OCI-LY7 (cell line): ENCODE results near the gene MICB. TPM values are rescaled to one million over a fixed set of nuclear protein-coding genes. Genes with fewer than 3 reads are reported as not detected.
"Not testable (repeated sequence)": the region's sequence is repeated elsewhere in the genome, so short reads cannot be mapped to it uniquely, and the experiment has no call there.

Experiments used
- BruUV-seq: library from RNA; stranded (reverse); fragments of 400-500 nt; replicated peaks from 2 replicates; lab custom pipeline; 2021; lab: Mats Ljungman, UMichigan
- CTCF ChIA-PET: fragments of 300-600 bp; sonication (Branson Sonifier 250); formaldehyde crosslinking; loops from one replicate; lab custom pipeline; 2022; ENCODE audit warnings: antibody characterized with exemption; ENCODE audit not compliant: unreplicated experiment; lab: Charles Lee
- POLR2A ChIA-PET: fragments of 300-600 bp; sonication (Branson Sonifier 250); formaldehyde crosslinking; loops from one replicate; lab custom pipeline; 2022; ENCODE audit warnings: antibody characterized with exemption; lab: Charles Lee
- DNase-seq: peaks from one replicate; pipeline ENCODE4 v3.0.0-alpha.2; 2015; ENCODE audit warnings: low spot score
- H2AFZ ChIP-seq: fragments of 200-600 bp; sonication (generic), shearing (Covaris generic); 2 replicates; pipeline ENCODE4 v1.6.1; 2014; ENCODE audit warnings: mild to moderate bottlenecking, antibody characterized with exemption, low read length, moderate library complexity
- H3K27ac ChIP-seq: fragments of 200-600 bp; sonication (generic); 2 replicates; pipeline ENCODE4 v1.5.1; 2014; ENCODE audit warnings: mixed run types, low read depth, mild to moderate bottlenecking, moderate library complexity, low read length, inconsistent platforms; ENCODE audit not compliant: poor library complexity, severe bottlenecking
- H3K36me3 ChIP-seq: fragments of 200-600 bp; sonication (generic); 2 replicates; pipeline ENCODE4 v1.6.1; 2014; ENCODE audit warnings: mild to moderate bottlenecking, antibody characterized with exemption, low read length, moderate library complexity, mixed read lengths; ENCODE audit not compliant: insufficient read depth
- H3K4me1 ChIP-seq: fragments of 200-600 bp; sonication (generic); 2 replicates; pipeline ENCODE4 v1.5.1; 2014; ENCODE audit warnings: mild to moderate bottlenecking, low read length; ENCODE audit not compliant: insufficient read depth, poor library complexity, severe bottlenecking
- H3K4me2 ChIP-seq: fragments of 200-600 bp; sonication (generic); 2 replicates; pipeline ENCODE4 v1.6.1; 2014; ENCODE audit warnings: mild to moderate bottlenecking, low read length
- H3K4me3 ChIP-seq: fragments of 200-600 bp; sonication (generic); 2 replicates; pipeline ENCODE4 v1.5.1; 2014; ENCODE audit warnings: mild to moderate bottlenecking, low read depth, low read length; ENCODE audit not compliant: poor library complexity, severe bottlenecking
- H3K79me2 ChIP-seq: fragments of 200-600 bp; sonication (generic); 2 replicates; pipeline ENCODE4 v1.6.1; 2016; ENCODE audit warnings: low read depth, mild to moderate bottlenecking, low read length, moderate library complexity, mixed read lengths; ENCODE audit not compliant: insufficient read depth
- H3K9me2 ChIP-seq: fragments of 200-600 bp; sonication (generic); 2 replicates; pipeline ENCODE4 v1.6.1; 2016; ENCODE audit warnings: mild to moderate bottlenecking, low read length, mixed read lengths; ENCODE audit not compliant: insufficient read depth
- H3K9me3 ChIP-seq: fragments of 200-600 bp; sonication (generic); 2 replicates; pipeline ENCODE4 v1.6.1; 2014; ENCODE audit warnings: mild to moderate bottlenecking, mixed run types, low read length, mixed read lengths
- H4K20me1 ChIP-seq: fragments of 200-600 bp; sonication (generic); 2 replicates; pipeline ENCODE4 v1.6.1; 2014; ENCODE audit warnings: mild to moderate bottlenecking, antibody characterized with exemption, low read length, moderate library complexity, mixed read lengths; ENCODE audit not compliant: insufficient read depth
- EZH2phosphoT487 ChIP-seq: fragments of 200-600 bp; sonication (generic); IDR thresholded peaks from 2 replicates; pipeline ENCODE4 v1.6.1; 2018; ENCODE audit warnings: low read depth, borderline replicate concordance, mild to moderate bottlenecking, mixed run types, antibody characterized with exemption, low read length, moderate library complexity, mixed read lengths
- intact Hi-C: fragments of 100-400 bp; cut with micrococcal nuclease; formaldehyde crosslinking; loops from one replicate; pipeline ENCODE4 v1.10.0; 2022; ENCODE audit not compliant: unreplicated experiment
- total RNA-seq, 2 experiments: library from RNA; depleted of rRNA in 1 of 2; stranded (reverse); fragments of >200 nt in 1 of 2; shearing (Covaris generic) in 1 of 2; gene quantifications; 2 replicates each; pipeline ENCODE4 v1.2.3, GENCODE V29; 2014 to 2022
- TF ChIP-seq, protein P1 (sequence below): fragments of 200-600 bp; sonication (generic); conservative IDR thresholded peaks from 2 replicates; pipeline ENCODE4 v1.5.1; 2014; ENCODE audit warnings: mild to moderate bottlenecking, antibody characterized with exemption, low read length, moderate library complexity, mixed read lengths

The MICB gene
- total RNA-seq, 2 experiments from 2014 or later = 26.3 to 32.4 TPM

- CTCF ChIA-PET = no interaction called here
- no peak for TF ChIP-seq EZH2phosphoT487
- TF ChIP-seq, protein P1, sequence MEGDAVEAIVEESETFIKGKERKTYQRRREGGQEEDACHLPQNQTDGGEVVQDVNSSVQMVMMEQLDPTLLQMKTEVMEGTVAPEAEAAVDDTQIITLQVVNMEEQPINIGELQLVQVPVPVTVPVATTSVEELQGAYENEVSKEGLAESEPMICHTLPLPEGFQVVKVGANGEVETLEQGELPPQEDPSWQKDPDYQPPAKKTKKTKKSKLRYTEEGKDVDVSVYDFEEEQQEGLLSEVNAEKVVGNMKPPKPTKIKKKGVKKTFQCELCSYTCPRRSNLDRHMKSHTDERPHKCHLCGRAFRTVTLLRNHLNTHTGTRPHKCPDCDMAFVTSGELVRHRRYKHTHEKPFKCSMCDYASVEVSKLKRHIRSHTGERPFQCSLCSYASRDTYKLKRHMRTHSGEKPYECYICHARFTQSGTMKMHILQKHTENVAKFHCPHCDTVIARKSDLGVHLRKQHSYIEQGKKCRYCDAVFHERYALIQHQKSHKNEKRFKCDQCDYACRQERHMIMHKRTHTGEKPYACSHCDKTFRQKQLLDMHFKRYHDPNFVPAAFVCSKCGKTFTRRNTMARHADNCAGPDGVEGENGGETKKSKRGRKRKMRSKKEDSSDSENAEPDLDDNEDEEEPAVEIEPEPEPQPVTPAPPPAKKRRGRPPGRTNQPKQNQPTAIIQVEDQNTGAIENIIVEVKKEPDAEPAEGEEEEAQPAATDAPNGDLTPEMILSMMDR = no peak
These were observed 14.6 kb upstream of the MICB start for GRCh38 chr6:31483392-31483791.

DNA sequence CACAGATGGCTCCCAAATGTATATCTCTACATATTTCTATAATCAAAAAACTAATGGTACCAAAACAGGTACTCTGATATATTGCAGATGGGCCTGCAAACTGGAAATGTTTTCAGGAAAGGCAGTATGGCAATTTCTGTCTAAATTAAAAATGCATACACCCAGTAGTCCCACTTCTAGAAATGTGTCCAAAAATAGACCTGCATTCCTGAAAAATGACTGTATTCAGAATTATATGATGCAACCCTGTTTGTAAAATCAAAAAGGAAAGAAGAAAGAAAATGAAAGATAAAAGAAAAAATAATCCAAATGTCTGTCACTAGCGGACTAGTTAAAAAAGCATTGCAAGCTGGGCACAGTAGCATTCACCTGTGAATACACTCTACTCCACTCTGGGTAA, 12.9 kb upstream of the MICB start:
- Histone ChIP-seq H3K4me2 (no peak overlapping the region), H3K9me3 (no peaks in the 10 kb centered on the region), H3K27ac (no peak overlapping the region), H3K9me2 (no peaks in the 10 kb centered on the region), H3K4me1 (peaks cover 8% of the 10 kb centered on the region), H2AFZ (no peak overlapping the region), H3K36me3 (no peaks in the 10 kb centered on the region), H3K4me3 (no peak overlapping the region), H3K79me2 (no peaks in the 10 kb centered on the region), H4K20me1 (no peaks in the 10 kb centered on the region)
- no TSS peak for BruUV-seq
- CTCF ChIA-PET = no interaction called here
- intact Hi-C loops = no loop called here
- no peak for DNase-seq
- POLR2A ChIA-PET = no interaction called here
- no peak for TF ChIP-seq EZH2phosphoT487
- TF ChIP-seq, protein P1 = no peak

More at GRCh38 chr6:31483392-31483791, 14.6 kb upstream of the MICB start:
- no peak overlapping the region for H2AFZ ChIP-seq
- intact Hi-C loops = no loop called here
- peaks cover 19% of the 10 kb centered on the region for H3K4me1 ChIP-seq
- no peak overlapping the region for H3K4me2 ChIP-seq
- no peak for DNase-seq
- H3K79me2 ChIP-seq = no peaks in the 10 kb centered on the region
- no peaks in the 10 kb centered on the region for H4K20me1 ChIP-seq
- POLR2A ChIA-PET = interaction anchor here (0.7 kb wide), 2 partner anchors 31 to 71 kb away, joined by 3 read pairs; no protein-coding TSS in a partner anchor
- H3K27ac ChIP-seq = no peak overlapping the region
- H3K36me3 ChIP-seq = no peaks in the 10 kb centered on the region
- H3K4me3 ChIP-seq = no peak overlapping the region
- H3K9me3 ChIP-seq = no peaks in the 10 kb centered on the region
- H3K9me2 ChIP-seq = no peaks in the 10 kb centered on the region
- no TSS peak for BruUV-seq

DNA sequence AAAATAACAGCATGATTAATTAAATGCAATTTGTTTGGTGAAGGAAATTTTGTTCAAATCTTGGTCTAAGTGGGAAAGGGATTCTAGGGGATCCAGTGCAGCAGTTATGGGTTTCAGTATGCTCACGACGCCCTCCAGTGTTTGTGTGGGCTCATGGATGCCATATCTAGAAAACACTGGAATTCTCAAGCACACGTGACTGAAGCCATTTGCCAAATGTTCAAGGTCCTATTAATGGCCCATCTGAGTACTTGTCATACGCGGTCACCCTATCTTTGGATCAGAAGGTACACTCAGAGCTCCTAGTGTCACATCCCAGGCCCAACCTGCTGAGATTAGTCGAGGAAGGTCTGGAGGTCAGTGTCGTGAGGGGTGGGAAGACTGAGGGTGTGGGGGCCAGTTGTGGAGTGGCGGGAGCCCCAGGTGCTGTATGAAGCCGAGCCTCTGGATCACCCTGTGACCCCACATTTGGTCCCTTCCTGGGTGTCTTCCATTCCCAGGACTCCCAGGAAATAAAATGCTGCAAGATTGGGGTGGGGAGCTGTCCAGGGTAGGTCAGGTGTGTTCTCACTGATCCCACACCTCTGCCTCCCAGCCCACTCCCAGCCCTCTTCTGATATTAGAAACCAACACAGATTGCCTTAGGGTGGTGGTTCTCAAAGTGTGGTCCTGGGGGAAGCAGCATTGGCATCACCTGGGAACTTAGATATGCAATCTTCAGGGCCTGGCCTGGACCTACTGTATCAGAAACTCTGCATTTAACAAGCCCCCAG, 11.7 kb upstream of the MICB start:
- DNase-seq, H3K36me3 ChIP-seq, CTCF ChIA-PET, POLR2A ChIA-PET, H4K20me1 ChIP-seq, H3K9me2 ChIP-seq, H3K9me3 ChIP-seq, H2AFZ ChIP-seq, H3K79me2 ChIP-seq, H3K27ac ChIP-seq, intact Hi-C loops, H3K4me3 ChIP-seq, H3K4me2 ChIP-seq, H3K4me1 ChIP-seq, BruUV-seq: not testable (repeated sequence)

DNA sequence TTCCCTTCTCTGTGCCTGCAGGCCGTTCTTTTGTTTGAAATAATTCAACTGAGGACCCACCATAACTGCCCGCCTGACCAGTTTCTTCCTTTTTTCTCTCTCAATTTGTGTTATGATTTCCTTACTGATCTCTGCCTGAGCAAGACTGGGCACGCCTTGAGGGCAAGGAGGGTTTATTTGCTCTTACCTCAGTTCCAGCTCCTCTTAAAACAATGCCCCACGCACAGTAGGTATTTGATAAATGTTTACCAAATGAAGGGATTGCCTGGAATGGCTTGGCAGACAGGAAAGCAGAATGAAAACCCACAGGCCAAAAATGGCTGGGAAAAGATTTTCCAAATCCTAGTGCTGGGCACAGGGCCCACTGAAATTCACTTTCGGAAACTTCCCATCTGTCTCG, 10.3 kb upstream of the MICB start:
- H3K4me2 ChIP-seq, POLR2A ChIA-PET, H2AFZ ChIP-seq, H4K20me1 ChIP-seq, H3K27ac ChIP-seq, H3K4me3 ChIP-seq, CTCF ChIA-PET, intact Hi-C loops, H3K9me2 ChIP-seq, H3K36me3 ChIP-seq, H3K79me2 ChIP-seq, BruUV-seq, H3K9me3 ChIP-seq, DNase-seq: not testable (repeated sequence)
- H3K4me1 ChIP-seq = peaks cover 22% of the 10 kb centered on the region
